Heart left ventricle (tissue), 16 donors: ENCODE results near the gene KIRREL1. TPM values are rescaled to one million over a fixed set of nuclear protein-coding genes. Genes with fewer than 3 reads are reported as not detected.

Experiments used
- ATAC-seq, 4 donors: fragments of 200-7000 bp; cut with Tn5 transposase; one replicate each; pipeline ENCODE4 v1.9.1; 2020 to 2022; ENCODE audit warnings: moderate library complexity in 4 of 4, mild to moderate bottlenecking in 3 of 4, moderate number of reproducible peaks in 1 of 4
- DNase-seq, 5 donors: peaks; one replicate each; pipeline ENCODE4 v3.0.0-alpha.2; 2020
- H3K27ac ChIP-seq, 12 donors: fragments of 200-600 bp; sonication (generic) in 4 of 12; one replicate each; pipeline versions ENCODE4 v1.5.0 to v1.8.0; 2016 to 2022; ENCODE audit warnings: mild to moderate bottlenecking in 2 of 12
- H3K27me3 ChIP-seq, 9 donors: fragments of 200-600 bp; sonication (generic) in 2 of 9; one replicate each; pipeline versions ENCODE4 v1.5.1 to v1.8.0; 2016 to 2022; ENCODE audit warnings: mild to moderate bottlenecking in 3 of 9
- H3K36me3 ChIP-seq, 9 donors: fragments of 200-600 bp; sonication (generic) in 2 of 9; one replicate each; pipeline versions ENCODE4 v1.5.0 to v1.8.0; 2018 to 2022; ENCODE audit warnings: mild to moderate bottlenecking in 2 of 9
- H3K4me1 ChIP-seq, 12 donors: fragments of 200-600 bp; sonication (generic) in 4 of 12; one replicate each; pipeline versions ENCODE4 v1.5.0 to v1.8.0; 2016 to 2022; ENCODE audit warnings: mild to moderate bottlenecking in 3 of 12
- H3K4me3 ChIP-seq, 12 donors: fragments of 200-600 bp; sonication (generic) in 4 of 12; one replicate each; pipeline versions ENCODE4 v1.5.0 to v1.8.0; 2017 to 2022; ENCODE audit warnings: mild to moderate bottlenecking in 9 of 12, moderate library complexity in 4 of 12
- H3K9me3 ChIP-seq, 12 donors: fragments of 200-600 bp; sonication (generic) in 4 of 12; one replicate each; pipeline versions ENCODE4 v1.5.0 to v1.8.0; 2016 to 2022; ENCODE audit warnings: mild to moderate bottlenecking in 1 of 12
- POLR2A ChIP-seq, 2 donors: fragments of 450-650 bp; IDR thresholded peaks; one replicate each; pipeline ENCODE4 v1.6.1; 2017; ENCODE audit warnings: antibody characterized with exemption in 2 of 2, mild to moderate bottlenecking in 2 of 2, moderate library complexity in 2 of 2
- WGBS, 4 donors: extraction: QIAGEN DNeasy Blood & Tissue Kit in 2 of 4; methylation state at CpG; one replicate each; pipeline versions ENCODE4 v1.1.5 to v1.1.7; 2013 to 2018; 5-methylcytosine and 5-hydroxymethylcytosine counted together
- intact Hi-C, 10 donors: fragments of 100-400 bp; cut with DNase I; formaldehyde crosslinking; loops; one replicate each; pipeline versions ENCODE4 v1.11.1 to v1.14.2; 2022
- polyA plus RNA-seq, 2 donors: library from polyadenylated mRNA; stranded (reverse); fragments of 200-250 nt; gene quantifications; one replicate each; pipeline ENCODE4 v1.2.3, GENCODE V29; 2013
- total RNA-seq, 9 donors: library from RNA; depleted of rRNA in 2 of 9; stranded (reverse); fragments of >200 nt in 2 of 9; fragmentation: NEBNext Ultra II Directional in 3 of 9; extraction: Animal tissue kit (Norgen Biotek cat#: 25700) in 3 of 9; gene quantifications; one replicate each; pipeline versions ENCODE4 v1.1.0 to v1.2.4, GENCODE V29; 2016 to 2023
- TF ChIP-seq, protein P1 (sequence below), 12 donors: fragments of 200-600 bp; sonication (generic) in 4 of 12; IDR thresholded peaks; one replicate each; pipeline versions ENCODE4 v1.5.0 to v1.8.0; 2018 to 2022; ENCODE audit warnings: antibody characterized with exemption in 12 of 12, mild to moderate bottlenecking in 5 of 12
- donor health status: ischemic (EF 13 %, LVEDD 7.1; RV severe dilation, severe dysfunction).
- donor health status: healthy with polysubstance abuse.
- donor health status: DM: no; HTN: yes; CAD: no.
- donor health status: DM: no; HTN: no; CAD: no.
- donor health status: ischemic (EF 25% LVEDD 6.9; RV normal size, moderate dysfunction).
- donor health status: ischemic (EF 25% LVEDD 5.7; RV mildly dilated, moderate dysfunction).
- donor health status: healthy.
- donor health status: DM: yes; HTN: yes; CAD: no.
- donor health status: ischemic (EF 35%, LVEDD 5.7; RV mildly dilated, moderate dysfunction).
- donor health status: nonischemic (EF 11% LVEDD 7.7; RV severe dilation, severe dysfunction).
- donor health status: DM: yes; HTN: yes; CAD: no.
- donor health status: PGD.
- donor health status: ischemic (EF 29% LVEDD 5.4; RV normal size, mild dysfunction).
- donor health status: nonischemic (EF 23%, LVEDD 6.1; RV moderate dilation, normal function).

KIRREL1 gene
- total and polyA plus RNA-seq, 11 donors, result 3.2 to 22.7 (median 8.2) TPM

DNA sequence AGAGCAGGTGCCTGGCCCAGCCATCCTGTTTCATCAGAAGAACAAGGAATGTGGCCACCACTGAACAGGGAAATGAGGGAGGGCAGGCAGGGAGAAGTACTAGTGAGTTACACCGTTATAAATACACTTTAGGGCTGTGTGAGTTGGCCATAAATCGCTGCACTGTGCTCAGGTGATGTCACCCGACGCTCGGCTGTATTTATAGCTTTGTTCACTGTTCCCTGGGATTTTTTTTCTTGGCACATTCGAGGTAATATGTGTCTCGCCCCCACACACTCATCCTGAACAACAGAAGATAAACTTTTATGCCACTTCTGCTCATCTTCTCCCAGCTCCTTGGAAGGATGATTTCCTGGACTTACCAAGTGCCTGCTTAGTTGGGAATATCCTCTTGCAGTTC is 9.0 kb upstream of the KIRREL1 start:
- Histone ChIP-seq H3K4me3 (no peak overlapping the region), H3K27me3 (peaks cover 0 to 5% (median 0%) of the 10 kb centered on the region in 9 donors), H3K9me3 (no peaks in the 10 kb centered on the region), H3K36me3 (no peaks in the 10 kb centered on the region), H3K27ac (no peak overlapping the region), H3K4me1 (no peaks in the 10 kb centered on the region)
- TF ChIP-seq POLR2A (IDR thresholded peaks at IDR 0.05), result no peak
- TF ChIP-seq, protein P1, sequence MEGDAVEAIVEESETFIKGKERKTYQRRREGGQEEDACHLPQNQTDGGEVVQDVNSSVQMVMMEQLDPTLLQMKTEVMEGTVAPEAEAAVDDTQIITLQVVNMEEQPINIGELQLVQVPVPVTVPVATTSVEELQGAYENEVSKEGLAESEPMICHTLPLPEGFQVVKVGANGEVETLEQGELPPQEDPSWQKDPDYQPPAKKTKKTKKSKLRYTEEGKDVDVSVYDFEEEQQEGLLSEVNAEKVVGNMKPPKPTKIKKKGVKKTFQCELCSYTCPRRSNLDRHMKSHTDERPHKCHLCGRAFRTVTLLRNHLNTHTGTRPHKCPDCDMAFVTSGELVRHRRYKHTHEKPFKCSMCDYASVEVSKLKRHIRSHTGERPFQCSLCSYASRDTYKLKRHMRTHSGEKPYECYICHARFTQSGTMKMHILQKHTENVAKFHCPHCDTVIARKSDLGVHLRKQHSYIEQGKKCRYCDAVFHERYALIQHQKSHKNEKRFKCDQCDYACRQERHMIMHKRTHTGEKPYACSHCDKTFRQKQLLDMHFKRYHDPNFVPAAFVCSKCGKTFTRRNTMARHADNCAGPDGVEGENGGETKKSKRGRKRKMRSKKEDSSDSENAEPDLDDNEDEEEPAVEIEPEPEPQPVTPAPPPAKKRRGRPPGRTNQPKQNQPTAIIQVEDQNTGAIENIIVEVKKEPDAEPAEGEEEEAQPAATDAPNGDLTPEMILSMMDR (IDR thresholded peaks at IDR 0.05), result no peak
- DNase-seq (no peak), ATAC-seq (no peak)
- intact Hi-C loops, result no loop called here
- WGBS, 4 donors, result 46 to 52% (median 49%) methylated on average over 7 of the region's 7 CpGs

DNA sequence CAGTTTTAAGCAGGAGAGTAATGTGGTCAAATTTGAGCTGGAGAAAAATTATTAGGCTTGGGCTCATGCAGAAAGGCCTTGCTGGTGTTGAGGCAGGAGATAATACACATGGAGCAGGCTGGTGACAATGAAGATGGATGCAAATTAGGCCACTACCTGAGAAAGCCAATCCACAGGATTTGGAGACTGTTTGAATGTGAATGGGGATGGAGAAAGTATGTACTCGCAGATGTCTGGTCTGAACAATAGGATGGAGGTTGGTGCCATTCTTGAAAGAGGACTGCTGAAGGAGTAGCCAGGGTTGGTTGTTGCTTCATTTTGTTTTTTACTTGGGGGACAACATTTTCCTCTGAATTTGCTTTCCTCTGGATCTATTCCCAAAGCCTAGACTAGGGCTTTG is 8.0 kb upstream of the KIRREL1 start:
- peaks cover 0 to 5% (median 0%) of the 10 kb centered on the region in 9 donors for H3K27me3 ChIP-seq
- DNase-seq (no peak), ATAC-seq (no peak)
- no peaks in the 10 kb centered on the region for H3K4me1 ChIP-seq
- TF ChIP-seq, protein P1 (IDR thresholded peaks at IDR 0.05), result no peak
- TF ChIP-seq POLR2A (IDR thresholded peaks at IDR 0.05), result no peak
- no peaks in the 10 kb centered on the region for H3K9me3 ChIP-seq
- WGBS, 4 donors, result 91 to 98% (median 96%) methylated on average over 1 of the region's 1 CpG
- no peak overlapping the region for H3K27ac ChIP-seq
- H3K4me3 ChIP-seq, result no peak overlapping the region
- intact Hi-C loops, result loop anchor here in 1 of 10 donors (5.0 kb wide), 1 partner anchor 137 kb away; no protein-coding TSS in a partner anchor
- H3K36me3 ChIP-seq, result no peaks in the 10 kb centered on the region

DNA sequence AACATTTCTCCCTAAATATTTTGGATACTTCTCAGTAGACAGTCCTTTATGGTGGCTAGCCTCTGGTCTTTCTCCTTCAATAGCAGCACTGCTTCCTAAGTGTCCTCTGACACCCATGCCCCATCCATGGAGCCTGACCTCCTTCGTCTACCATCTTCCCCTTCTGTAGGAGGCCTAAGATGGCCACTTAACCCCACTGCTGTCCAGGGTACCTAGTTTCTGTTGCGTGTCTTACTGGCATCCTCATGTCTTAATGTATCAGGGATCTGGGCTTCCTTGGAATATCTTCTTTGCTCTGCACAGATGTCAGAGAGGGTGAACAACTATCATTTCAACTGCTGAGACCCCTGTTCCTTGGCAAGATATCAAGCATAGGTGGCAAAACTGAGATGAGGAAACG is 5.4 kb upstream of the KIRREL1 start:
- peaks cover 0 to 11% (median 0%) of the 10 kb centered on the region in 9 donors for H3K27me3 ChIP-seq
- 81 to 89% (median 83%) methylated on average over 3 of the region's 3 CpGs for WGBS, 4 donors
- ATAC-seq, result no peak
- no peak overlapping the region for H3K27ac ChIP-seq
- no peaks in the 10 kb centered on the region for H3K9me3 ChIP-seq
- intact Hi-C loops, result loop anchor here in 2 of 10 donors (2.0 to 5.0 kb wide), 2 partner anchors 134 to 137 kb away; no protein-coding TSS in a partner anchor
- TF ChIP-seq, protein P1 (IDR thresholded peaks at IDR 0.05), result no peak
- TF ChIP-seq POLR2A (IDR thresholded peaks at IDR 0.05), result no peak
- H3K4me3 ChIP-seq, result no peak overlapping the region
- H3K36me3 ChIP-seq, result no peaks in the 10 kb centered on the region
- peaks cover 0 to 10% (median 7%) of the 10 kb centered on the region in 12 donors for H3K4me1 ChIP-seq
- no peak for DNase-seq

DNA sequence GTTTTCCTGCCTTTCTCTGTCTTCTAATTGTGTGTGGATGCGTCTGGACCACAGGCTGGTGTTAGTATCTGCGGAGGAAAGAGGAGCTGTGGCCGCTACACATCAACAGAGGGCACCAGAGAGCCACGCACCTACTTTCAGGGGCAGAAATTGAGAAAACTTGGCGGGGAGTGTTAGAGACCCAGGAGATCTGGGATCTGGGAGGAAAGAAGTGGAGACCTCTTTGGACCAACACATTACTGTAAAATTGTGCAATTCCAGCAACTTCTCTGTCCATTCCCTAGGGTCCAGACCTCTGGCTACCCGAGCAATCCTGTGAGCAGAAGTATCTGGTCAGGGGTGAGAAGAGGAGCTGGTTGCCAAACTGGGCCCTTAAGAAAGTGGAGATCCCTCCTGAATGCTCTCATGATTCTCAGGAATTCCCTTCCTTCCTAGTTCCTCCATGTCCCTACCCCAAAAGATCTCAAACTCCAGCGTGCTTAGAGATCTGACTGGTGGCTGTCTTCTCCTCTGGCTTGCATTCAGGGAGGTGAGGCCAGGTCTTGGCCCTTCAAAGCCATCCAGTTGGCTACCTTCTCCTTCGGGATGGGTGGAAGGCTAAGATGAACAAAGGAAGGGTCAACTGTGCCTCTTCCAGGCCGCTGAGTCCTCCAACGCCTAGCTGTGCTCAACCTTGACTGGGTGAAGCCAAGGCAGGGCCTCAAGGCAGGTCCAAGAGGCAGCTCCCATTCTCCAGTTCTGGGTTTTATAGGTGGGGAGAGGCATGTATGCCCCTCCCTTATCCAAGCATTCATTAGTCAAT is 1.2 kb upstream of the KIRREL1 start:
- TF ChIP-seq POLR2A (IDR thresholded peaks at IDR 0.05), result no peak
- TF ChIP-seq, protein P1 (IDR thresholded peaks at IDR 0.05), result peak; percentile 85 to 98 (median 96)
- peak; percentile 58 to 80 (median 73) for DNase-seq
- ATAC-seq, result peak; percentile 62 to 78 (median 72)
- H3K36me3 ChIP-seq, result no peaks in the 10 kb centered on the region
- H3K27me3 ChIP-seq, result peaks cover 0 to 19% (median 0%) of the 10 kb centered on the region in 9 donors
- intact Hi-C loops, result loop anchor here (1.0 to 10.0 kb wide), 12 partner anchors 35 to 133 kb away; a partner anchor contains a TSS
- peaks cover 0 to 29% (median 11%) of the 10 kb centered on the region in 12 donors for H3K4me1 ChIP-seq
- H3K9me3 ChIP-seq, result no peaks in the 10 kb centered on the region
- peak overlapping the region in 3 of 12 donors; percentile 6 to 98 (median 97) for H3K4me3 ChIP-seq
- 32 to 36% (median 34%) methylated on average over 10 of the region's 10 CpGs for WGBS, 4 donors
- H3K27ac ChIP-seq, result peak overlapping the region in 10 of 12 donors; percentile 40 to 95 (median 60)
